ENCODE results near the gene PKP4. TPM values are rescaled to one million over a fixed set of nuclear protein-coding genes. Genes with fewer than 3 reads are reported as not detected.

PKP4 gene
- total RNA-seq, 6 donors from 2014 or later = 37.5 to 160 (median 60.8) TPM

DNA sequence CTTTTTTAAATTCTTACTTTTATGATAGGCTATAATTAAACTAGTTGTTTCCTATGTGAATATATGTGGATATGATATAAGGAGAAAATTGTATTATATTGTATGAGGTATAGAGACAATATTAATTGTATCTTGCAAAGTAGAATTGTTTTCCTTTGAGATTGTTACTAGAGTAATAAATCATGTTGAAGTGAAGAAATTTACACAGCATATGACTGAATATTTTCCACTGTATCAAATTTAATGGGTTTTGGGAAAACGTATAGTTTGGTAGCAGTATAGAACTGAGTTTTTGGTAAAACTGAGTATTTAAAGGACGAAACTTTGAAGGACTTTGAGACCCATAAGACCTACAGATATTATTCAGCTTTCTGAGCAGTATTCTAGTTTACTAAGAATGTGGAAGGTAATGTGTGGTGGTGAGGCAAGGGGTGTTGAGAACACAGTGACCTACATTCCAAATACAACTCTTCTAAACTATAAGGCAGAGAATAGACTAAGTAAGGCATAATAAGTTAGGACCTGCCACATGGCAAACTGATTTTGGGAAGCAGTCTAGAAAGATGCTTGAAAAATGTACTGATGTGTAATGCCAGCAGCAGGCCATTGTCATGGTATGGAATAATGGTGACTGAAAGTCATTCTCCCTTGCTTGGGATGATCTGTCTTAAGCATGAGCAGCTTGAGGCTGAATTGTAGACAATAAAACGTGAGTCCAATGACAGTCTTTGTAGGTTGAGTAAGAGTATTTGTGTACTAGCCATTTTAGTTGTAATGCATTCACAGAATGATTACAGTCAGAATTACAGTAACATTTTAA is 29.6 kb downstream of the PKP4 start:
- no peak for TF ChIP-seq POLR2AphosphoS5 (IDR thresholded peaks at IDR 0.05)
- TF ChIP-seq EP300 (IDR thresholded peaks at IDR 0.05) = no peak
- TF ChIP-seq, protein P1, sequence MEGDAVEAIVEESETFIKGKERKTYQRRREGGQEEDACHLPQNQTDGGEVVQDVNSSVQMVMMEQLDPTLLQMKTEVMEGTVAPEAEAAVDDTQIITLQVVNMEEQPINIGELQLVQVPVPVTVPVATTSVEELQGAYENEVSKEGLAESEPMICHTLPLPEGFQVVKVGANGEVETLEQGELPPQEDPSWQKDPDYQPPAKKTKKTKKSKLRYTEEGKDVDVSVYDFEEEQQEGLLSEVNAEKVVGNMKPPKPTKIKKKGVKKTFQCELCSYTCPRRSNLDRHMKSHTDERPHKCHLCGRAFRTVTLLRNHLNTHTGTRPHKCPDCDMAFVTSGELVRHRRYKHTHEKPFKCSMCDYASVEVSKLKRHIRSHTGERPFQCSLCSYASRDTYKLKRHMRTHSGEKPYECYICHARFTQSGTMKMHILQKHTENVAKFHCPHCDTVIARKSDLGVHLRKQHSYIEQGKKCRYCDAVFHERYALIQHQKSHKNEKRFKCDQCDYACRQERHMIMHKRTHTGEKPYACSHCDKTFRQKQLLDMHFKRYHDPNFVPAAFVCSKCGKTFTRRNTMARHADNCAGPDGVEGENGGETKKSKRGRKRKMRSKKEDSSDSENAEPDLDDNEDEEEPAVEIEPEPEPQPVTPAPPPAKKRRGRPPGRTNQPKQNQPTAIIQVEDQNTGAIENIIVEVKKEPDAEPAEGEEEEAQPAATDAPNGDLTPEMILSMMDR (IDR thresholded peaks at IDR 0.05) = no peak
- TF ChIP-seq POLR2A (IDR thresholded peaks at IDR 0.05) = no peak
- ATAC-seq (ENCODE audit: low FRiP score in 2 of 2) (no peak), DNase-seq (no peak)
- Histone ChIP-seq H3K27ac (no peak overlapping the region), H3K36me3 (no peaks in the 10 kb centered on the region), H3K4me1 (peaks cover 0 to 24% (median 14%) of the 10 kb centered on the region in 4 donors), H3K9me3 (no peaks in the 10 kb centered on the region), H3K27me3 (no peaks in the 10 kb centered on the region), H3K4me3 (no peak overlapping the region)
- 85 to 86% methylated on average over 3 of the region's 3 CpGs for WGBS, 2 donors

DNA sequence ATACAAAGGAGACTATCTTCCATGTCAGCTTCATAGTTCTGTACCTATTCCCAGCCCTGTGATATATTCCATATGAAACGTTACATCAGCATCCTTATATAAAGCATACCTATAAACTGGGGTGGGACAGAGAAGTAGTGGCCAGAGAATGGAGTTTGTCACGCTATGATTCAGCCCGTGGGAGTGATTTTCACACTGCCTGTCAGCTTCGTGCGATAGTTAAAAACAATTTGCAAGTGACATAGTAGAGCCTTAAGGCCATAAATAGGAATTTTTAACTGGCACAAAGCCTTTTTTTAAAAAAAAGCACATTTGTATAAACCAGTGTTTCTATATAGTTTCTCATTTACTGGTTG is 30.2 kb downstream of the PKP4 start:
- no peaks in the 10 kb centered on the region for H3K27me3 ChIP-seq
- no peak overlapping the region for H3K27ac ChIP-seq
- H3K9me3 ChIP-seq = no peaks in the 10 kb centered on the region
- no peak overlapping the region for H3K4me3 ChIP-seq
- no peak for DNase-seq
- H3K4me1 ChIP-seq = peaks cover 0 to 24% (median 14%) of the 10 kb centered on the region in 4 donors
- WGBS, 2 donors = 85 to 98% methylated on average over 5 of the region's 5 CpGs
- TF ChIP-seq EP300 (IDR thresholded peaks at IDR 0.05) (no peak), POLR2A (IDR thresholded peaks at IDR 0.05) (no peak), POLR2AphosphoS5 (IDR thresholded peaks at IDR 0.05) (no peak)
- TF ChIP-seq, protein P1 (IDR thresholded peaks at IDR 0.05) = no peak
- ATAC-seq (ENCODE audit: low FRiP score in 2 of 2) = no peak
- H3K36me3 ChIP-seq = no peaks in the 10 kb centered on the region

DNA sequence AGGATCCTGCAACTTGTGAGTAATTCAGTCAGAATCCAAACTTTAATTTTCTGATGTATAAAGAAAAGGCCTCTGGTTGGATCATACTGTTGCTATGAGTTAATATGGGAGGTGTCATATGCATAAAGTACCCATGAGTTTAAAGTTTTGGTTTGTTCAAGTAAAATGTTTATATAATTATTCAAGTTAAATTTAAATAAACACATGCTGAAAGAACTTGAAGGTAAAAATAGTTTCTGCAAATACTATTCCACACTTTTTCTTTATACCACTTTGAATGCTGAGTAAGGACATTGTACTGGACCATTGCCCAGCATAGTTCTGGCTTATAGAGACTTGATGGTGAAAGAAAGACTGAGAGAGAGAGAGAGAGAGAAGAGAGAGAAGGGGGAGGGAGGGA is 30.7 kb downstream of the PKP4 start:
- Histone ChIP-seq H3K4me3 (no peak overlapping the region), H3K27ac (no peak overlapping the region), H3K27me3 (no peaks in the 10 kb centered on the region), H3K4me1 (peaks cover 0 to 24% (median 14%) of the 10 kb centered on the region in 4 donors), H3K9me3 (no peaks in the 10 kb centered on the region), H3K36me3 (no peaks in the 10 kb centered on the region)
- no peak for DNase-seq
- TF ChIP-seq, protein P1 (IDR thresholded peaks at IDR 0.05) = no peak
- TF ChIP-seq POLR2A (IDR thresholded peaks at IDR 0.05) = no peak
- TF ChIP-seq POLR2AphosphoS5 (IDR thresholded peaks at IDR 0.05) = no peak
- TF ChIP-seq EP300 (IDR thresholded peaks at IDR 0.05) = no peak
- no peak for ATAC-seq (ENCODE audit: low FRiP score in 2 of 2)

DNA sequence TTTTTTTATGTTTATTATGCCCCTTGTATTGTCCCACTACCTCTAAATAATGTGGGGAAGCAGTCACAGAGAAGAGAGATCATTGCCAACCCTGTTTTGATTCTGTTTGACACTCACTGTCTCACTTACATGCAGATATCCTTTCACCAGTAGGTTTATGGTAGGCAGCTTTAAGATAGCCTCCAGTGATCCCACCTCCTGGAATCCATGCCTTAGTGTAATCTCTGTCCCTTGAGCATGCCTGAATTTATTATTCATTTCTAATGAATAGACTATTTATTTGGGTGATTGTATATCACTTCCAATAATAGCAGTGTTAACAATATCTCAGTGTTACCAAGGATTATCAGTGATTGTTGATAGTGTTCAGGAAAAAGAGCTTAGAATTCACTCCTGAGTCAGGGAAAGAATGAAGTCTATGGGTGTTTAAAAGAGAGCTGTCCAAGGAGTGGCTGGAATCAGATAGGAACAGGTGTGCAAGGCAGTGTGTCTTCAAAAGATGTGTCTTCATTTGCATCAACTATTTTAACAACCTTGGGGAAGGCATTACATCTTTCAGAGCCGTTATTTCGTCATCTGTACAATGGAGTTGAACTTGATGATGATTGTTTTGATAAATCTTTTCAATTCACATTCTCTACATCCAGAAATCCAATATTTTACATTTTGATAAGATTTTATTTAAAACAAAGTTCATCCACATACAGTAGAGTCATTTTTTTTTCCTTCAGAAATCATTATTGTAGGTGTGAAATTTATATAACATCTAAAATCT is 31.9 kb downstream of the PKP4 start:
- Histone ChIP-seq H3K27ac (no peak overlapping the region), H3K36me3 (no peaks in the 10 kb centered on the region), H3K4me1 (peaks cover 0 to 30% (median 16%) of the 10 kb centered on the region in 4 donors), H3K4me3 (no peak overlapping the region), H3K9me3 (no peaks in the 10 kb centered on the region), H3K27me3 (no peaks in the 10 kb centered on the region)
- TF ChIP-seq POLR2A (IDR thresholded peaks at IDR 0.05) = no peak
- TF ChIP-seq, protein P1 (IDR thresholded peaks at IDR 0.05) = no peak
- TF ChIP-seq POLR2AphosphoS5 (IDR thresholded peaks at IDR 0.05) = no peak
- no peak for TF ChIP-seq EP300 (IDR thresholded peaks at IDR 0.05)
- DNase-seq (no peak), ATAC-seq (ENCODE audit: low FRiP score in 2 of 2) (no peak)
- WGBS, 2 donors = 74 to 79% methylated on average over 2 of the region's 2 CpGs
